ENCODE results near the gene FBXO7.

The FBXO7 gene

DNA sequence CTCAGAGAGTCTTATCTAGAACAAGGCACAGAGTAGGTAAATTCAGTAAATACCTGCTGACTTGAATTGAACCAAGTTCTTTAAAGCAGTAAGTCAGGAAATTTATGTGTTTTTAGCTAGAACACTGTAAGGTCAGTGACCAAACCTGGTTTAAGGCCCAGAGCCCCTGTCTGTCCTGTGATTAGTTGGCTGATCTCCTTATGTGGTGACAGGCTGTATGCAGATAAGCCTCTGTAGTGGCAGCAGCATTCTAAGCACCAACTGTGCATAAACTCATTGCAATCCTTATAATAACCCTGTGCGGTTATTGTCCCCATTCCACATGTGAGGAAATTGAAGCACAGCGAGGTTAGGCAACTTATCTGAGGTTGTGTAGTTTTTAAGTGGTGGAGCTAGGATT lies 40.5 kb downstream of the FBXO7 start:
- Histone ChIP-seq H3K4me1 (ENCODE audit: control insufficient read depth in 1 of 2, insufficient read depth in 1 of 2, low read depth in 1 of 2, low read length in 1 of 2) (no peaks in the 10 kb centered on the region), H3K4me3 (ENCODE audit: low read depth in 1 of 2, low read length in 1 of 2) (no peak overlapping the region), H3K9me3 (no peaks in the 10 kb centered on the region), H3K27ac (no peak overlapping the region), H3K27me3 (no peaks in the 10 kb centered on the region), H3K36me3 (no peaks in the 10 kb centered on the region)
- TF ChIP-seq, protein P1, sequence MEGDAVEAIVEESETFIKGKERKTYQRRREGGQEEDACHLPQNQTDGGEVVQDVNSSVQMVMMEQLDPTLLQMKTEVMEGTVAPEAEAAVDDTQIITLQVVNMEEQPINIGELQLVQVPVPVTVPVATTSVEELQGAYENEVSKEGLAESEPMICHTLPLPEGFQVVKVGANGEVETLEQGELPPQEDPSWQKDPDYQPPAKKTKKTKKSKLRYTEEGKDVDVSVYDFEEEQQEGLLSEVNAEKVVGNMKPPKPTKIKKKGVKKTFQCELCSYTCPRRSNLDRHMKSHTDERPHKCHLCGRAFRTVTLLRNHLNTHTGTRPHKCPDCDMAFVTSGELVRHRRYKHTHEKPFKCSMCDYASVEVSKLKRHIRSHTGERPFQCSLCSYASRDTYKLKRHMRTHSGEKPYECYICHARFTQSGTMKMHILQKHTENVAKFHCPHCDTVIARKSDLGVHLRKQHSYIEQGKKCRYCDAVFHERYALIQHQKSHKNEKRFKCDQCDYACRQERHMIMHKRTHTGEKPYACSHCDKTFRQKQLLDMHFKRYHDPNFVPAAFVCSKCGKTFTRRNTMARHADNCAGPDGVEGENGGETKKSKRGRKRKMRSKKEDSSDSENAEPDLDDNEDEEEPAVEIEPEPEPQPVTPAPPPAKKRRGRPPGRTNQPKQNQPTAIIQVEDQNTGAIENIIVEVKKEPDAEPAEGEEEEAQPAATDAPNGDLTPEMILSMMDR (IDR thresholded peaks at IDR 0.05) = no peak

DNA sequence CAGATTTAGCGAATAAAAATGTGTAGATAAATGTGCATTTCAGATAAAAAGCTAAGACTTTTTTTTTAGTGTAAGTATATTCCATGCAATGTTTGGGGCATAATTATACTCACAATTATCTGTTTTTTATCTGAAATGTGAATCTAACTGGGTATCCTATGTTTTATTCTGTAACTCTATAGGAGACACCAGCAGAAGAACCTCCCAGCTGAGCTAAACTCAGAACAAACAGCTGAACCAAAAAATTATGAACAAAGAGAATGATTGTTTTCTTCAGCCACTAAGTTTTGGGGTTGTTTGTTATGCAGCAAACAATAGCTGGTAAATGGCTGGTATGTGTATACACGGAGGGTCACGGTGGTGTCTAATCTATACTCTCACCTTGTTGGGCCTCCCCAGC lies 42.9 kb downstream of the FBXO7 start:
- Histone ChIP-seq H3K36me3 (no peaks in the 10 kb centered on the region), H3K4me1 (ENCODE audit: control insufficient read depth in 1 of 2, insufficient read depth in 1 of 2, low read depth in 1 of 2, low read length in 1 of 2) (no peaks in the 10 kb centered on the region), H3K9me3 (no peaks in the 10 kb centered on the region), H3K27ac (no peak overlapping the region), H3K4me3 (ENCODE audit: low read depth in 1 of 2, low read length in 1 of 2) (no peak overlapping the region), H3K27me3 (no peaks in the 10 kb centered on the region)
- TF ChIP-seq, protein P1 (IDR thresholded peaks at IDR 0.05) = no peak

DNA sequence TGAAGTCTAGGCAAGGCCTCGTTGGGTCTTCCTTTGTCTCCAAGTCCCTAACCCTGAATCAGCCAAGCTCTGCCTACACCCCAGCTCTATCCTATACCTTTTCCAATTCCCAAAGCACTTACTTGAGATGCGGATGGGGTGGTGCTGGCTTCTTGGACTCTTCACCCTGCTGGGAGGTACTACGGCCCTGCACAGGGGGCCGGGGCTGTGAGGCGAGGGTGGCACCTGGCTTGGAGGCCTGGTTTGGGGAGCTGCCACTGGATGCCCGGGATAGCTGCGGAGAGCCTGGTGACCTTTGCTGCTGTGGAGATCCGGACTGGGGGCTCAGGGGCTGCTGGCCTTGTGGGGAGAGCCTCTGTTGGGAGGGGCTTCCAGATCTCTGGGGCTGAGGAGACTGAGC lies 43.3 kb downstream of the FBXO7 start:
- H3K4me3 ChIP-seq (ENCODE audit: low read depth in 1 of 2, low read length in 1 of 2) = no peak overlapping the region
- TF ChIP-seq, protein P1 (IDR thresholded peaks at IDR 0.05) = no peak
- H3K36me3 ChIP-seq = no peaks in the 10 kb centered on the region
- H3K9me3 ChIP-seq = no peaks in the 10 kb centered on the region
- H3K27ac ChIP-seq = no peak overlapping the region
- no peaks in the 10 kb centered on the region for H3K4me1 ChIP-seq (ENCODE audit: control insufficient read depth in 1 of 2, insufficient read depth in 1 of 2, low read depth in 1 of 2, low read length in 1 of 2)
- no peaks in the 10 kb centered on the region for H3K27me3 ChIP-seq

DNA sequence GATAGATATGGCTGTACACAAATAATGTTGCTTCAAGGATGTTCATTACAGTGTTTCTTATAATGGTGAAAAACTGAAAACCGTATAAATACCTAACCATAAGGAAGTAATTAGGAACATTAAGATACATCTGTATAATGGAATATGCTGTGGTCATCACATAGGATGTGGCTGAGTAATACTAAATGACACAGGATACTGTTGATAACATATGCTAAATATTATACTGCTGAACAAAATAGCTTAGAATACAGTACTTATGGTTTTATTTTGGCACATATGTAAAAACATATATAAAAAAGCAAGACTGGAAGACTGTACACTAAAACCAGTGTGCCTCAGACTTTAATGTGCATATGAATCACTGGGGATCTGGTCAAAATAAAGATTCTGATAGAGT lies 43.8 kb downstream of the FBXO7 start:
- no peaks in the 10 kb centered on the region for H3K36me3 ChIP-seq

DNA sequence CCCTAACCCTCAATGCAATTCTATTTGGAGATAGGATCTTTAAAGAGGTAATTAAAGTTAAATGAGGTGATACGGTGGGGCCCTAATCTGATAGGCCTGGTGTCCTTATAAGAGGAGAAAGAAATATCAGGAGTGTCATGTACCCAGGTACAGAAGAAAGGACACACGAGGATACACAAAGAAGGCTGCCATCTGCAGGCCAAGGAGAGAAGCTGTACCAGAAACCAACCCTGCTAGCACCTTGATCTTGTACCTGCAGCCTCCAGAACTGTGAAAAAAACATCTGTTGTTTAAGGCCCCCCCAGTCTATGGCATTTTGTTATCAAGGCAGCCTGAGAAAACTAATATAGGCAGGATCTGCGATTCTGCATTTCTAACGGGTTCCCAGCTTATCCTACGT lies 44.2 kb downstream of the FBXO7 start:
- Histone ChIP-seq H3K36me3 (no peaks in the 10 kb centered on the region), H3K4me1 (ENCODE audit: control insufficient read depth in 1 of 2, insufficient read depth in 1 of 2, low read depth in 1 of 2, low read length in 1 of 2) (no peaks in the 10 kb centered on the region), H3K4me3 (ENCODE audit: low read depth in 1 of 2, low read length in 1 of 2) (no peak overlapping the region), H3K27ac (no peak overlapping the region), H3K9me3 (no peaks in the 10 kb centered on the region), H3K27me3 (no peaks in the 10 kb centered on the region)
- TF ChIP-seq, protein P1 (IDR thresholded peaks at IDR 0.05) = no peak

More for the DNA sequence above, 43.8 kb downstream of the FBXO7 start:
- Histone ChIP-seq H3K27ac (no peak overlapping the region), H3K4me1 (ENCODE audit: control insufficient read depth in 1 of 2, insufficient read depth in 1 of 2, low read depth in 1 of 2, low read length in 1 of 2) (no peaks in the 10 kb centered on the region), H3K9me3 (no peaks in the 10 kb centered on the region), H3K4me3 (ENCODE audit: low read depth in 1 of 2, low read length in 1 of 2) (no peak overlapping the region), H3K27me3 (no peaks in the 10 kb centered on the region)
- TF ChIP-seq, protein P1 (IDR thresholded peaks at IDR 0.05) = no peak

DNA sequence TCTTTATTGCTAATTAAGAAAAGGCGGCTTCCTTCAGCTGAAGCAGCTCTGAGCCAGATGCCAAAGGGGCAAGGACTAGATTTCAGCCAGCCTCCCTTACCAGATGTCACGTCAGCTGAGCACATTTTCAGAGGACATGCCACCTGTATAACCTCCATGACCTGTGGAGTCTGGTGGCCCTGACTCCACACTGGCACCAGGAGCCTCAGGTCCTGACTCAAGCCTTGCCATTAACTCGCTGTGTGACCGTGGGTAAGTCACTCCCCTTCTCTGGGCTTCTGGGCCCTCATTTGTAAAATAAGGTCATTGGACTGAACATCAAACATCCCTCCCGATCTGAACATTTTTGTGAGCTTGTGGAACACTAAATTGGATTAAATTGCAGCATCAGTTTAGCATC lies 46.0 kb downstream of the FBXO7 start:
- Histone ChIP-seq H3K9me3 (no peaks in the 10 kb centered on the region), H3K27ac (no peak overlapping the region)
- TF ChIP-seq, protein P1 (IDR thresholded peaks at IDR 0.05) = no peak

More for the DNA sequence above, 46.0 kb downstream of the FBXO7 start:
- Histone ChIP-seq H3K36me3 (no peaks in the 10 kb centered on the region), H3K27me3 (no peaks in the 10 kb centered on the region), H3K4me3 (ENCODE audit: low read depth in 1 of 2, low read length in 1 of 2) (no peak overlapping the region), H3K4me1 (ENCODE audit: control insufficient read depth in 1 of 2, insufficient read depth in 1 of 2, low read depth in 1 of 2, low read length in 1 of 2) (no peaks in the 10 kb centered on the region)
